ENCODE data around the gene BLOC1S1. TPM values are rescaled to one million over a fixed set of nuclear protein-coding genes. Genes with fewer than 3 reads are reported as not detected.

Gene BLOC1S1
- total RNA-seq, 1 donor from 2014 or later: 67.4 TPM

GRCh38 chr12:55694651-55695050, 21.2 kb upstream of the BLOC1S1 start:
- no peak for DNase-seq (ENCODE audit: low spot score)

DNA sequence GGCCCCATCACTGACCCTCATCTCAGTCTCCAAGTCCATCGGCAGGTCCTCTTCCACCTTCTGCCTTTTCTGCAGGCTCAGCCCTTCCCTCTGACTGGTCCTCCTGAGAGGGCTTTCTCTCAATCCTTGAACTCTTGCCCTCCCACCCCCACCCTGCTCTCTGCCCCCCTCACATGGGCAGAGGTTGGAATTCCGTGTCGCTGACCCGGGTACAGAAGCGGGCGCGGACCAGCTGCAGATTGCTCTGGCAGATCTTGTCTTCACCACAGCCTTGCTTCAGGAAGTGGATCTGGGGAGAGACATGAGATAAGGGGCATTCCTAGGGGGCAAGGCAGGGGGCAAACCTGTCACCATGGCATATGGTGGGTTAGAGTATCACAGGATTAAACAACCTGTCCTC, 20.5 kb upstream of the BLOC1S1 start:
- no peak for DNase-seq (ENCODE audit: low spot score)

- no peak for DNase-seq (ENCODE audit: low spot score)
Observed at GRCh38 chr12:55696141-55696540, 19.7 kb upstream of the BLOC1S1 start.

GRCh38 chr12:55696796-55697462, 18.9 kb upstream of the BLOC1S1 start:
- DNase-seq (ENCODE audit: low spot score): no peak

DNA sequence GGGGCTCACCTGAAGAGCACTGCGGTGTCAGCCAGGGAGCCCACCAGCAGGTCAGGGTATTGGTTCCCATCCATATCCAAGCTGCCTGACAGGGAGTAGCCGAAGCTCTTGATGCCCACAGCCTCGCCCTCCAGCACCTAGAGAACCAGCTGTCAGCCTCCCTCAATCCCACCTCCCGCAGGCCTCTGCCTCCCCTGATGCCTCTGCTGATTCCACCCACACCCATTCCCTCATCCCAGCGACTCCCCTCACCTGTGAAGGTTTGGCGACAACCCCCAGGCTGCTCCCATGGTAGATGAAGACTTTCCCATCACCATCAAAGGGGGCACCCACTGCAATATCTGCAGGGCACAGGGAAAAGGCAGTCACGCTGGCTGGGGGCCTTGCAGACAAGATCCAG, 18.2 kb upstream of the BLOC1S1 start:
- DNase-seq (ENCODE audit: low spot score): no peak

DNA sequence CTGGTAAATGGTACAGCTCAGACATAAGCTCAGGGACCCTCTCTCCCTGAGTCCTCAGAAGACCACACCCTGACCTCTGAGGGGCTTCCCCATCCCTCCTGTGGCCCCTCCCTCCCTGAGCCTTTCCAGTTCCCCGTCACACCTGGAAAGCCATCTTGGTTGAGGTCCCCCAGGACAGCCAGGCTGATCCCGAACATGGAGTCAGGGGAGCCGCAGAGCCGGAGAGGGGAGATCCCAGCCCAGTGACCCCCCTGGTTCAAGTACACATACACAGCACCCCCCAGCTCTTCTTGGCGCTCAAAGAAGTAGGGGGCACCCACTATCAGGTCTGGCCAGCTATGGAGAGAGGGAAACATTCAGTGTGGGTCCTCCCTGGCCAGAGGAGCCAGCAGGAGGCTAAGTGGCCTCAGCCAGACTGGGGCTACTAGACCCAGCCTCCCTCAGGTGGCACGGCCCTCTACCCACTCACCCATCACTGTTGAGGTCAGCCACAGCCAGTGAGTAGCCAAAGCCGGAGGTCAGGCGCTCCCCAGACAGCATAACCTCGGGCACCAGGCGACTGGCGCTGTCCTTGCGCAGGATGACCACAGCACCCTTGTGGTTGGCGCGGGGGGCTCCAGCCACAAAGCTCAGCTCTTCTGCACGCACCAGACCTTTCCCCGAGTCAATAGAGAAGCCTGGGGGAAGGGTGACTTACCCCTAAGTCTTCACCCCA, 17.4 kb upstream of the BLOC1S1 start:
- no peak for DNase-seq (ENCODE audit: low spot score)

DNA sequence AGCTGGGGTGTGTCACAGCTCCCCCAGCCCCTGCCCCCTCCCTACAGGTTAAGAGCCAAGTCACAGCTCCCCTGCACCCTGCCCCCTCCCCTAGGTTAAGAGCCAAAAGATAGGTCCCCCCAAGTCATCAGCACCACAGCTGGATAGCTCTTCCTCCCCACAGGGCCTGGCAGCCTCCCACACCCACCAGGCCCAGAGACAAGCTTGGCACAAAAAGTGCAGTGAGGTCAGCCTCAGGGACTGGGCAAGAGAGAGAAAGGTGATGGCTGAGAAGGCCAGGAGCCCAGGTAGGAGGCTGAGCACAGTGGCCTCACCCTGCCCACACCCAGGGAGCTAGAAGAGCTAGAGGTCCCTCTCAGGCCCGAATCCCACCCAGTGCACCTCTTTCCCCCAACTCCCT, 16.9 kb upstream of the BLOC1S1 start:
- no peak for DNase-seq (ENCODE audit: low spot score)

DNA sequence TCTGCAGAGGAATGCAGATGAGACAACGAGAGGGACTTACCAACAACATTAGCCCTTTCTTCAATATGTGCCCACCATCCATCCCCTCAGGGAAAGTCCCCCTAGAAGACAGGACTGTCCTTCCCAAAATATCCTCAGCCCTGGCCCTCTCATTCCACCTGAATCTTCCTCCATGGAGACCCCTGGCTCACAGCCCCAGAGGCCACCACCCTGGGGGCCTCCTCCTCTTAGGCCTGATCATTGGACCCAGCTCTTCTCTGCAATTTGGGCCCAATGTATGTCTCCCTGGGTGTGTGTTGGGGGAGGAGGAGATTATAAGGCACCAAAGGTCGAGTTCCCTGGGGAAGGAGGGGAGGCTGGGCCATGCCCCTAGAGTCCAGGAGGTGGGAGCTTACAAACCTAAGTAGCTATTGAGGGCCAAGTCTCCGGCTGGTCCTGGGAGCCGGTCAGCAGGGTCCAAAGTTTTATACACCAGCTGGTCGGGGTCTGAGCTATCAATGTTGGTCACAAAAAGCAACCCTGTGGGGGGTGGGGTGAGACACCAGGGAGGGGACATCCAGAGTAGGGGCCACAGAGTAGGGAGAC, 16.3 kb upstream of the BLOC1S1 start:
- no peak for DNase-seq (ENCODE audit: low spot score)

GRCh38 chr12:55700255-55701018, 15.4 kb upstream of the BLOC1S1 start:
- no peak for DNase-seq (ENCODE audit: low spot score)

- no peak for DNase-seq (ENCODE audit: low spot score)
Observed at GRCh38 chr12:55702861-55703260, 13.0 kb upstream of the BLOC1S1 start.

- no peak for DNase-seq (ENCODE audit: low spot score)
Observed at GRCh38 chr12:55703288-55703687, 12.6 kb upstream of the BLOC1S1 start.

DNA sequence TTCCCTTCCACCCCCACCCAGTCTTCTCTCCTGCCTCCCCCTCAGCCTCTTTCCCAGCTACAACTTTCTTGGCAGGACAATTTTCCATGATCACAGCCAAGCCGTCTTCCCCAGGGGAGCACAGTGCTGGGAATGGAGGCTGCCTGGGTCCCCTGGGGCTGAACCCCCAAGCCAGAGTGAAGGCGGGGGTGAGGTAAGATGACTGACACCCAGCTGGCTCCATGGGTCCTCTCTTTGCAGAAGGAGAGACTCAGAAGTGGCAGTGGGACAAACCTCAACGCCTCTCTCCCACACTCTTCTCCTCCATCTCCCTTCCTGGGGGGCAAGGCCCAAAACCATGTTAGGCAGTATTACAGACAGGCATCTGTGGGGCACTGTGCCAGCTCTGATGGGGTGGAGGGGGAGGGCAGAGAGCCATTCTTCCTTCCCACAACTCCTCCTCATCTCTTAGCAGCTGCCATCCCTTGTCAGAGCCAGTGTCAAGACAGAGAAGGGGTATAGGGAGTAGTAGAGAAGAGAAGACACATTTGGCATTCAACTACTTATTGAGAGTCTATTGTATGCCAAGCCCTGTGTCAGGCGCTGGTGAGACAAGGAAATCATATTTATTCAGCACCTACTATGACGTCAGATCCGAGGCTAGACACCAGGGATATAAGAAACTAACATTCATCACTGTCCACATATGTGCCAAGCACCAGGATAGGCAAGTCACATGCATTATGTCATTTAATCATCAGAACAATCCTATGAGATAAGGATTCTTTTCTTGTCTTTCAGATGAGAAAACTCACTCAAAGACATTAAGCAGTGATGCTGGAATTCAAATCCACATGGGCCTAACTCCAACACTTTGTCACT, 11.7 kb upstream of the BLOC1S1 start:
- DNase-seq (ENCODE audit: low spot score): no peak

GRCh38 chr12:55704824-55705718, 10.8 kb upstream of the BLOC1S1 start:
- DNase-seq (ENCODE audit: low spot score): no peak

DNA sequence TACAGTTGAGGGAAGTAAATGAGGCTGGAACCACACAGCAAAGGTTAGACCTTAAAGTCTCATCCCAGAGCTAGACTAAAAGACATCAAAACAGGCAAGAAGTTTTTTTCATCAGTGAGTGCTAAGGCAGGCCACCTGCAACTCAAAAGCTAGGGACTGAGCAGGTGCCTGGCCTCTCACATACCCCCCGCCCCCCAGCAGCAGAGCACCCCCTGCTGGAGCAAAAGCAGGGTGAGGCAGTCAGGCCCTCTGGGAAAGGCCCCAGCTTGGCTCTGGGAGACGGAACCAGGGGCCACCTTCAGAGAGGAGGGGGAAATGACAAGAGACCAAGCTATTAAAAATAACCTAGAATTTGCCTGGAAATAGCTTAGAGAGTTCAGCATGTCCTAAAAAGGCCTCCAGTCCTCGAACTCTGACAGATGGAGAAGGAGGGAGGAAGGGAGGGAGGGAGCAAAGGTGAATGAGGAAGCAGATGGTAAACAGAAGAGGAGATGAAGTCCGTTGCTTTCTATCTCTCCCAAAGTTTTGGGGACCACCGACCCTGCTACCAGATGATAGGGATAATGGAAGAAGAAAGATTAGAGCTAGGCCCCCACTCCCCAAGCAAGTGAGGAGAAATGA, 10.0 kb upstream of the BLOC1S1 start:
- no peak for DNase-seq (ENCODE audit: low spot score)

GRCh38 chr12:55706568-55707218, 9.2 kb upstream of the BLOC1S1 start:
- DNase-seq (ENCODE audit: low spot score): no peak

DNA sequence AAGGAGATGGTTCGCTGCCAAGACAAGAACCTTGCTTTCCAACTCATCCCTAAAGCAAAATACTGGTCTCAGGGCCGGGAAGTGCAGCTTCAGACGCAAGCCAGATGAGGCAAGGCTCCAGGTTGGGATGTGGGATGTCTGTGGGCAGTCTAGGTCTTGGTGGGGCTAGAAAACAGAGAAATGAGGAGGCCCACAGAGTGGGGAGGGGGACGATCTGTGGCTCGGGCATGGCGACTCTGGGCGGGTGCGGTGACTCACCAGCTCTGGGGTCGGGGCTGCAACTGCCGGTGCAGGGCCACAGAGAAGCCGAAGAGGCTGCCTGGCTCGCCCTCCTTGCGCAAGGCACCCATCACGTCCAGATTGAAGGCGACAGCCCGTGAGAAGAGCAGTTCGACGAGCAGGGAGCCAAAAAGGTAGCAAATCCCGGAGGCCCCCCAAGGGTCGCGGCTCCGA, 8.6 kb upstream of the BLOC1S1 start:
- DNase-seq (ENCODE audit: low spot score): no peak

DNA sequence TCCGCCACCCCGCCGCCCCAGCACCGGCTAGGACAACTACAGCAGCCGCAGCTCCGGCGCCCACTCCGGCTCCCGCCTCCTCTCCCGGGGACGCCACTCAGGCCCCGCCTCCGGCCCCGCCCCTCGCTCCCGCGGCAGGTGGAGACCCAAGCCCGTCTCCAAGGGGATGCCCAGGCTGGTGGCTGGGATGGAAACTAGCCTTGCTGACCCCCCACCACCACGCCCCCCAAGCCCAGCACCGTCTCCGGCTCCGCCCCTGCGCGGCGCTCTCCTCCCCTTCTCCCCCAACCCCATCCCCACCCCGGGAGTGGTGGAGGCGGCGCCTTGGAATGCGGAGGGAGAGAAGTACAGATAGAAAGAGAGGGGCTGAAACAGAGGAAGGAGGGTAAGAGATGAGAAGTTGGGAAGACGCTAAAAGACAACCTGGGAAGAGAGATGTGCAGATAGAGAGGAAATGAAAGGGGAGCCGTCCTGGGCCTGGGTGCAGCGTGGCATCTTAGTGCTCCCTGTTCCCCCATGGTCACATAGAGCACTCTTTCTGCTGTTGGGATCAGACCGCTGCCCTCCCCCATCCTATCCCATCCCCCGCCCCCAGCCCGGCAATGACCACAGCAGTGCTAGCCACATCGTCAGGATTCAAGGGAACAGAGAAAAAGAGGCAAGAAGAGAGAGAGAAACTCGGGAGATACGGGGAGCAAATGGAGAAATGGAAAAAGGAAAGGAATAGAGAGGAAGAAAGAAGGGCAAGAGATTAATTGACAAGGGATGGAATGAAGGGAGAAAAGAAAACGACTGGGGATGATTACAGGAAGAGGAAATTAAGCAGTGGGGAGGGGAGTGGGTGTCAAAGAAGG, 7.8 kb upstream of the BLOC1S1 start, which contains the start of gene ITGA7:
ITGA7 (minus strand) TSS at position 64 of the 854 bp plus-strand sequence. CDS start 222 bp downstream, outside the sequence.
- DNase-seq (ENCODE audit: low spot score): peak; percentile 39

DNA sequence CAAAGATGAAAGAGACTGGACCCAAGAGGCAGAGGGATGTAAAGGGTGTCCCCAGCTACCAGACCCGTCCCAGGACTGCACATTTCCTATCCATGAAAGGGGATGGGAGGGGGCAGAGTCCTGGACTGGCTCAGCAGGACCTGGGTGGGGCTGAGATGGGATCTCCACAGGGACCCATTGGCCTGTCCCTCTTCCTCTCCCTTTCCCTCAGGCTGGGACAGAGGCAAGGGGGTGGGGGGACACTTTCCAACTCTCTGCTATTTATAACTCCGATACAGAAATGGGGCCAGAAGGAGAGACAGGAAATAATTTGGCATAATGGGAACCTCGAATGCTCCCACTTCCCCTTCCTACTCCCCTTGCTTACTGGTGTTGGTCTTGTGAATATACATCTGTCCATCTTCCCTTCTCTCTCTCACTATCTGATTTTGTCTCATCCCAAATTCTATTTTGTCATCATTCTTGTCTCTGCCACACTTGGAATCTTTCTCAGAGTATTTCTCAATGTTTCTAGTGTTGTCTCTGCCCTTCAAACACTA, 7.1 kb upstream of the BLOC1S1 start:
- no peak for DNase-seq (ENCODE audit: low spot score)

Measured in umbilical cord (tissue), 2 donors.